NCI-H146 (cell line): ENCODE data around the gene DDO.
A peak's percentile ranks its signal among the peaks of the same experiment; 100 is the strongest.

Experiments used
- DNase-seq: peaks from one replicate; lab custom pipeline; 2025; lab: John Stamatoyannopoulos, UW

Gene DDO

GRCh38 chr6:110415086-110415916, at the start of gene DDO:
TSS of gene DDO (minus strand) at chr6:110415575. CDS start at chr6:110413462, 2,113 bp downstream.
- no peak for DNase-seq

GRCh38 chr6:110462884-110463481, 47.6 kb upstream of the DDO start:
- no peak for DNase-seq

- no peak for DNase-seq
These were observed 46.0 kb upstream of the DDO start for GRCh38 chr6:110461376-110461775.

- DNase-seq, result no peak
These were observed 43.8 kb upstream of the DDO start for GRCh38 chr6:110459137-110459536.

- DNase-seq, result no peak
These were observed 43.1 kb upstream of the DDO start for GRCh38 chr6:110458476-110458875.

- peak; percentile 14 for DNase-seq
These were observed 42.3 kb upstream of the DDO start for GRCh38 chr6:110457567-110458175.

GRCh38 chr6:110456694-110457093, 41.3 kb upstream of the DDO start:
- no peak for DNase-seq

GRCh38 chr6:110449541-110449895, 34.1 kb upstream of the DDO start:
- DNase-seq, result no peak

GRCh38 chr6:110448846-110449540, 33.6 kb upstream of the DDO start:
- no peak for DNase-seq

- no peak for DNase-seq
These were observed 32.4 kb upstream of the DDO start for GRCh38 chr6:110447761-110448160.

- no peak for DNase-seq
These were observed 31.0 kb upstream of the DDO start for GRCh38 chr6:110446405-110446804.

- no peak for DNase-seq
These were observed 24.7 kb upstream of the DDO start for GRCh38 chr6:110440026-110440425.

GRCh38 chr6:110439356-110439755, 24.0 kb upstream of the DDO start:
- no peak for DNase-seq

- DNase-seq, result no peak
These were observed 19.7 kb upstream of the DDO start for GRCh38 chr6:110434961-110435602.

GRCh38 chr6:110432285-110432900, 17.0 kb upstream of the DDO start:
- DNase-seq, result no peak

- peak; percentile 62 for DNase-seq
These were observed 15.4 kb upstream of the DDO start for GRCh38 chr6:110430741-110431140.

- peak; percentile 93 for DNase-seq
These were observed 14.9 kb upstream of the DDO start for GRCh38 chr6:110430236-110430635.

GRCh38 chr6:110428153-110428552, 12.8 kb upstream of the DDO start:
- no peak for DNase-seq

- no peak for DNase-seq
These were observed 10.4 kb upstream of the DDO start for GRCh38 chr6:110425816-110426215.

GRCh38 chr6:110422444-110422822, 7.1 kb upstream of the DDO start:
- peak; percentile 9 for DNase-seq

GRCh38 chr6:110421749-110422443, 6.5 kb upstream of the DDO start:
- DNase-seq, result no peak
